HEK293T (cell line): ENCODE data around the gene CREB3.

Source experiments
- CTCF ChIA-PET: fragments of 350-600 bp; formaldehyde crosslinking; extraction: SDS; loops from one replicate; lab custom pipeline; 2021; ENCODE audit warnings: antibody characterized with exemption, inconsistent platforms; lab: Yijun Ruan, JAX
- POLR2A ChIA-PET: fragments of 350-600 bp; formaldehyde crosslinking; extraction: SDS; loops from one replicate; lab custom pipeline; 2020; ENCODE audit warnings: antibody characterized with exemption, inconsistent platforms; lab: Yijun Ruan, JAX
- DNase-seq: peaks from one replicate; pipeline ENCODE4 v3.0.0; 2012; ENCODE audit warnings: mixed read lengths; ENCODE audit errors: extremely low spot score
- ARNT ChIP-seq: fragments of 450-650 bp; IDR thresholded peaks from 2 replicates; pipeline ENCODE4 v1.6.1; 2017; ENCODE audit warnings: mild to moderate bottlenecking
- BHLHE40 ChIP-seq: fragments of 450-650 bp; IDR thresholded peaks from 2 replicates; pipeline ENCODE4 v1.6.1; 2016; ENCODE audit warnings: mild to moderate bottlenecking, moderate library complexity, borderline replicate concordance
- CTBP1 ChIP-seq: fragments of 450-650 bp; IDR thresholded peaks from 2 replicates; pipeline ENCODE4 v1.6.1; 2016; ENCODE audit warnings: borderline replicate concordance
- ELF4 ChIP-seq: fragments of 450-650 bp; IDR thresholded peaks from 2 replicates; pipeline ENCODE4 v1.6.1; 2017; ENCODE audit warnings: antibody characterized with exemption
- FOXA1 ChIP-seq: fragments of 450-650 bp; IDR thresholded peaks from 2 replicates; pipeline ENCODE4 v1.6.1; 2016; ENCODE audit warnings: mild to moderate bottlenecking
- FOXK2 ChIP-seq: fragments of 450-650 bp; IDR thresholded peaks from 2 replicates; pipeline ENCODE4 v1.6.1; 2016; ENCODE audit warnings: mild to moderate bottlenecking
- FOXM1 ChIP-seq: fragments of 450-650 bp; IDR thresholded peaks from 2 replicates; pipeline ENCODE4 v1.6.1; 2017; ENCODE audit warnings: mild to moderate bottlenecking, borderline replicate concordance
- HDGF ChIP-seq: fragments of 450-650 bp; IDR thresholded peaks from 2 replicates; pipeline ENCODE4 v1.6.1; 2017; ENCODE audit warnings: antibody characterized with exemption, borderline replicate concordance
- L3MBTL2 ChIP-seq: fragments of 450-650 bp; conservative IDR thresholded peaks from 2 replicates; pipeline ENCODE4 v1.6.1; 2016; ENCODE audit warnings: mild to moderate bottlenecking
- LEF1 ChIP-seq: fragments of 450-650 bp; IDR thresholded peaks from 2 replicates; pipeline ENCODE4 v1.6.1; 2017; ENCODE audit warnings: mild to moderate bottlenecking, borderline replicate concordance
- NFRKB ChIP-seq: fragments of 450-650 bp; IDR thresholded peaks from 2 replicates; pipeline ENCODE4 v1.6.1; 2016; ENCODE audit warnings: mild to moderate bottlenecking, moderate library complexity
- PKNOX1 ChIP-seq: fragments of 450-650 bp; IDR thresholded peaks from 2 replicates; pipeline ENCODE4 v1.6.1; 2016
- SP1 ChIP-seq: fragments of 450-650 bp; IDR thresholded peaks from 2 replicates; pipeline ENCODE4 v1.6.1; 2017
- SUZ12 ChIP-seq: fragments of 450-650 bp; IDR thresholded peaks from 2 replicates; pipeline ENCODE4 v1.6.1; 2016; ENCODE audit warnings: mild to moderate bottlenecking
- TARDBP ChIP-seq: fragments of 450-650 bp; IDR thresholded peaks from 2 replicates; pipeline ENCODE4 v1.6.1; 2016
- ZNF384 ChIP-seq: fragments of 450-650 bp; IDR thresholded peaks from 2 replicates; pipeline ENCODE4 v1.6.1; 2016

The CREB3 gene

GRCh38 chr9:35766997-35767396 lies 34.5 kb downstream of the CREB3 start:
- POLR2A ChIA-PET: no interaction called here
- TF ChIP-seq FOXK2 (no peak), FOXM1 (no peak), ELF4 (no peak), L3MBTL2 (no peak), FOXA1 (no peak), BHLHE40 (no peak), ZNF384 (no peak)
- CTCF ChIA-PET: no interaction called here
- no peak for DNase-seq

- DNase-seq: no peak
- ChIA-PET CTCF (no interaction called here), POLR2A (no interaction called here)
- TF ChIP-seq LEF1: no peak
- TF ChIP-seq FOXK2: no peak
- no peak for TF ChIP-seq ELF4
- no peak for TF ChIP-seq SP1
- TF ChIP-seq PKNOX1: no peak
Measured at GRCh38 chr9:35767458-35767857, 35.0 kb downstream of the CREB3 start.

- no peak for TF ChIP-seq BHLHE40
- no peak for TF ChIP-seq ELF4
- TF ChIP-seq ARNT: no peak
- TF ChIP-seq CTBP1: no peak
- no peak for TF ChIP-seq NFRKB
- no peak for TF ChIP-seq FOXA1
- no peak for TF ChIP-seq TARDBP
- TF ChIP-seq ZNF384: no peak
- no peak for TF ChIP-seq LEF1
- no peak for TF ChIP-seq FOXM1
- no peak for TF ChIP-seq L3MBTL2
- ChIA-PET CTCF (no interaction called here), POLR2A (no interaction called here)
- no peak for DNase-seq
Measured at GRCh38 chr9:35769763-35770162, 37.3 kb downstream of the CREB3 start.

- ChIA-PET CTCF (interaction anchor here (1.4 kb wide), 1 partner anchor 74 kb away, joined by 3 read pairs; no protein-coding TSS in a partner anchor), POLR2A (no interaction called here)
- no peak for DNase-seq
- TF ChIP-seq ZNF384 (no peak), HDGF (no peak), ARNT (no peak), ELF4 (no peak), SP1 (no peak), FOXM1 (no peak), CTBP1 (no peak), FOXK2 (no peak), SUZ12 (no peak), NFRKB (no peak), TARDBP (no peak), LEF1 (no peak), L3MBTL2 (no peak), FOXA1 (no peak), PKNOX1 (no peak), BHLHE40 (no peak)
Measured at GRCh38 chr9:35771075-35771433, 38.6 kb downstream of the CREB3 start.

GRCh38 chr9:35771534-35771933 lies 39.1 kb downstream of the CREB3 start:
- no peak for DNase-seq
- CTCF ChIA-PET: interaction anchor here (1.4 kb wide), 1 partner anchor 75 kb away, joined by 3 read pairs; no protein-coding TSS in a partner anchor
- POLR2A ChIA-PET: no interaction called here
- TF ChIP-seq PKNOX1: no peak
- TF ChIP-seq CTBP1: no peak
- no peak for TF ChIP-seq FOXK2
- TF ChIP-seq NFRKB: no peak
- no peak for TF ChIP-seq HDGF
- TF ChIP-seq SUZ12: no peak
- no peak for TF ChIP-seq ARNT
- TF ChIP-seq TARDBP: no peak
- TF ChIP-seq SP1: no peak
- no peak for TF ChIP-seq FOXM1
- no peak for TF ChIP-seq ELF4
- TF ChIP-seq LEF1: no peak
- TF ChIP-seq ZNF384: no peak
- no peak for TF ChIP-seq BHLHE40
- no peak for TF ChIP-seq FOXA1
- no peak for TF ChIP-seq L3MBTL2

GRCh38 chr9:35771943-35772342 lies 39.5 kb downstream of the CREB3 start:
- CTCF ChIA-PET: no interaction called here

More at GRCh38 chr9:35771943-35772342, 39.5 kb downstream of the CREB3 start:
- TF ChIP-seq FOXM1 (no peak), PKNOX1 (no peak), HDGF (no peak), ZNF384 (no peak), SUZ12 (no peak), CTBP1 (no peak), LEF1 (no peak), FOXK2 (no peak), BHLHE40 (no peak), FOXA1 (no peak), ARNT (no peak), ELF4 (no peak), TARDBP (no peak)
- POLR2A ChIA-PET: interaction anchor here (1.4 kb wide), 1 partner anchor 15 kb away, joined by 3 read pairs; no protein-coding TSS in a partner anchor
- DNase-seq: no peak
